ENCODE data around the gene SPACA9.

GRCh38 chr9:132837501-132838286 is 41.0 kb upstream of the SPACA9 start:
- TF ChIP-seq CTCF (conservative IDR thresholded peaks at IDR 0.05; ENCODE audit: low read depth, low read length) (no peak), USF2 (IDR thresholded peaks at IDR 0.05; ENCODE audit: low read depth, low read length) (no peak), POLR2A (IDR thresholded peaks at IDR 0.05; ENCODE audit: low read depth, low read length) (no peak), MAZ (IDR thresholded peaks at IDR 0.05; ENCODE audit: borderline replicate concordance, low read depth, low read length) (no peak), ELK1 (IDR thresholded peaks at IDR 0.05; ENCODE audit: borderline replicate concordance, low read depth, low read length) (no peak), RFX5 (IDR thresholded peaks at IDR 0.05; ENCODE audit: low read depth, low read length) (no peak), RCOR1 (IDR thresholded peaks at IDR 0.05; ENCODE audit: insufficient replicate concordance, low read length) (no peak), CHD1 (IDR thresholded peaks at IDR 0.05; ENCODE audit: low read depth, low read length) (no peak)
